ENCODE data around the gene AHCTF1.
A peak's percentile ranks its signal among the peaks of the same experiment; 100 is the strongest.
"Not testable (repeated sequence)": the region's sequence is repeated elsewhere in the genome, so short reads cannot be mapped to it uniquely, and the experiment has no call there.

AHCTF1 gene

GRCh38 chr1:246815693-246816270, 116.0 kb downstream of the AHCTF1 start:
- Histone ChIP-seq H3K36me3 (ENCODE audit: insufficient read depth, low read length) (no peaks in the 10 kb centered on the region), H3K4me3 (ENCODE audit: low read length) (no peak overlapping the region), H3K9me3 (ENCODE audit: low read length) (no peaks in the 10 kb centered on the region), H3K27me3 (ENCODE audit: insufficient read depth, low read length) (no peaks in the 10 kb centered on the region), H2AFZ (ENCODE audit: low read depth, low read length) (no peak overlapping the region), H3K4me1 (ENCODE audit: insufficient read depth, low read length) (no peaks in the 10 kb centered on the region)

DNA sequence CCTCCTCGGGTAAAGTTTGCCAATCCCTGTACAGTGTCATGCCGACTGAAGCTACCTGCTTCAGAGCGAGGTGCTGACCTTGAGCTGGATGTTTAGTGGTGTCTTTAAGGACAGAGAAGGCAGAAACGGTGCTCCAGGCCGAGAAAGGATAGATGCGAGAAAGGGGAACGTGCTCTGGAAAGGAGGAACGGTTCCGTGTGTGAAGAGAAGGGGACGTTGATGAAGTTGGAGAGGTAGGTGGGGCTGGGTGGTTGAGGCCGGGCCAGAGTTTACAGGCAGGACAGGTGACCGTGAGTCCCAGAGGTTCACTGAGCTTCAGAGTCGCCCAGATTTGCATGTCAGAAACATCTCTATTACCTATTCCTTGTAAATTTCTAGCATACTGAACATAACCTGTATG, 116.9 kb downstream of the AHCTF1 start:
- no peaks in the 10 kb centered on the region for H3K4me1 ChIP-seq (ENCODE audit: insufficient read depth, low read length)
- H3K27me3 ChIP-seq (ENCODE audit: insufficient read depth, low read length) = no peaks in the 10 kb centered on the region
- no peaks in the 10 kb centered on the region for H3K9me3 ChIP-seq (ENCODE audit: low read length)
- no peak overlapping the region for H2AFZ ChIP-seq (ENCODE audit: low read depth, low read length)
- no peaks in the 10 kb centered on the region for H3K36me3 ChIP-seq (ENCODE audit: insufficient read depth, low read length)
- no peak overlapping the region for H3K4me3 ChIP-seq (ENCODE audit: low read length)

- H2AFZ ChIP-seq (ENCODE audit: low read depth, low read length); H3K4me1 ChIP-seq (ENCODE audit: insufficient read depth, low read length); H3K27me3 ChIP-seq (ENCODE audit: insufficient read depth, low read length); H3K9me3 ChIP-seq (ENCODE audit: low read length); H3K4me3 ChIP-seq (ENCODE audit: low read length); H3K36me3 ChIP-seq (ENCODE audit: insufficient read depth, low read length): not testable (repeated sequence)
These were observed 118.4 kb downstream of the AHCTF1 start for GRCh38 chr1:246813325-246813724.

- no peak overlapping the region for H2AFZ ChIP-seq (ENCODE audit: low read depth, low read length)
- no peak overlapping the region for H3K4me3 ChIP-seq (ENCODE audit: low read length)
- H3K4me1 ChIP-seq (ENCODE audit: insufficient read depth, low read length) = no peaks in the 10 kb centered on the region
- H3K9me3 ChIP-seq (ENCODE audit: low read length) = peaks cover 2% of the 10 kb centered on the region
- no peaks in the 10 kb centered on the region for H3K27me3 ChIP-seq (ENCODE audit: insufficient read depth, low read length)
- H3K36me3 ChIP-seq (ENCODE audit: insufficient read depth, low read length) = no peaks in the 10 kb centered on the region
These were observed 119.8 kb downstream of the AHCTF1 start for GRCh38 chr1:246811985-246812384.

GRCh38 chr1:246809473-246809872, 122.3 kb downstream of the AHCTF1 start:
- Histone ChIP-seq H3K36me3 (ENCODE audit: insufficient read depth, low read length) (no peaks in the 10 kb centered on the region), H2AFZ (ENCODE audit: low read depth, low read length) (no peak overlapping the region), H3K4me1 (ENCODE audit: insufficient read depth, low read length) (no peaks in the 10 kb centered on the region), H3K9me3 (ENCODE audit: low read length) (peaks cover 2% of the 10 kb centered on the region), H3K4me3 (ENCODE audit: low read length) (no peak overlapping the region), H3K27me3 (ENCODE audit: insufficient read depth, low read length) (no peaks in the 10 kb centered on the region)

DNA sequence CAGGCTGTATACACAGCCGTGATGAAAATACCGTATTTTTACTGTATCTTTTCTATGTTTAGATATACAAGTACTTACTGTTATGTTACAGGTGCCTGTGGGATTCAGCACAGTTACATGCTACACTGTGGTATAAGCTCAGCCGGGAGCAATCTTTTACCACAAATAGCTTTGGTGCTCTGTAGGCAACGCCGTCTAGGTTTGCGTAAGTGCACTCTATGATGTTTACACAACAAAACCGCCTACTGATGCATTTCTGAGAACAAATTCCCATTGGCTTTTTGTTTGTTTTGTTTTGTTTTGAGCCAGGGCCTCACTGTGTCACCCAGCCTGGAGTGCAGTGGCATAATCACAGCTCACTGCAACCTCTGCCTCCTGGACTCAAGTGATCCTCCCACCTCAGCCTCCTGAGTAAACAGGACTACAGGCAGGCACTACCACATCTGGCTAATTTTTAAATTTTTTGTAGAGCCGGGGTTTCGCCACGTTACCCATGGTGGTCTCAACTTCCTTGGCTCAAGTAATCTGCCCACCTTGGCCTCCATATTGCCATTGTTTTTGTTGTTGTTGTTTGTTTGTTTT, 126.5 kb downstream of the AHCTF1 start:
- H3K9me3 ChIP-seq (ENCODE audit: low read length) = peaks cover 2% of the 10 kb centered on the region
- no peaks in the 10 kb centered on the region for H3K4me1 ChIP-seq (ENCODE audit: insufficient read depth, low read length)
- no peaks in the 10 kb centered on the region for H3K27me3 ChIP-seq (ENCODE audit: insufficient read depth, low read length)
- no peaks in the 10 kb centered on the region for H3K36me3 ChIP-seq (ENCODE audit: insufficient read depth, low read length)
- no peak overlapping the region for H3K4me3 ChIP-seq (ENCODE audit: low read length)
- no peak overlapping the region for H2AFZ ChIP-seq (ENCODE audit: low read depth, low read length)

- no peak overlapping the region for H3K4me3 ChIP-seq (ENCODE audit: low read length)
- no peaks in the 10 kb centered on the region for H3K36me3 ChIP-seq (ENCODE audit: insufficient read depth, low read length)
- peaks cover 7% of the 10 kb centered on the region for H3K4me1 ChIP-seq (ENCODE audit: insufficient read depth, low read length)
- no peaks in the 10 kb centered on the region for H3K9me3 ChIP-seq (ENCODE audit: low read length)
- no peaks in the 10 kb centered on the region for H3K27me3 ChIP-seq (ENCODE audit: insufficient read depth, low read length)
- H2AFZ ChIP-seq (ENCODE audit: low read depth, low read length) = no peak overlapping the region
These were observed 127.9 kb downstream of the AHCTF1 start for GRCh38 chr1:246803883-246804282.

DNA sequence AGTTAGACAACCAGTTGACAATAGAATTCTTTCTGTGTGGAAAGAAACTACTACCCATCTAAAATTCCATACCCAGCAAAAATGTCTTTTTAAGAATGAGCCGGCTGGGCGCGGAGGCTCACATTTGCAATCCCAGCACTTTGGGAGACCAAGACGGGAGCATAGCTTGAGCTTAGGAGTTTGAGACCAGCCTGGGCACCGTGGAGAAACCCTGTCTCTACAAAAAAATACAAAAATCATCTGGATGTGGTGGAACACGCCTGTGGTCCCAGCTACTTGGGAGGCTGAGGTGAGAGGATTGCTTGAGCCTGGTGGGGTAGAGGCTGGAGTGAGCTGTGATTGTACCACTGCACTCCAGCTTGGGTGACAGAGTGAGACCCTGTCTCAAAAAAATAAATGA, 128.4 kb downstream of the AHCTF1 start:
- Histone ChIP-seq H3K36me3 (ENCODE audit: insufficient read depth, low read length) (no peaks in the 10 kb centered on the region), H3K4me3 (ENCODE audit: low read length) (no peak overlapping the region), H3K4me1 (ENCODE audit: insufficient read depth, low read length) (peaks cover 12% of the 10 kb centered on the region), H2AFZ (ENCODE audit: low read depth, low read length) (no peak overlapping the region), H3K9me3 (ENCODE audit: low read length) (no peaks in the 10 kb centered on the region), H3K27me3 (ENCODE audit: insufficient read depth, low read length) (no peaks in the 10 kb centered on the region)

- Histone ChIP-seq H3K4me3 (ENCODE audit: low read length) (no peak overlapping the region), H2AFZ (ENCODE audit: low read depth, low read length) (no peak overlapping the region), H3K27me3 (ENCODE audit: insufficient read depth, low read length) (no peaks in the 10 kb centered on the region), H3K9me3 (ENCODE audit: low read length) (no peaks in the 10 kb centered on the region), H3K4me1 (ENCODE audit: insufficient read depth, low read length) (peaks cover 15% of the 10 kb centered on the region), H3K36me3 (ENCODE audit: insufficient read depth, low read length) (no peaks in the 10 kb centered on the region)
These were observed 130.3 kb downstream of the AHCTF1 start for GRCh38 chr1:246801241-246802020.

- no peaks in the 10 kb centered on the region for H3K36me3 ChIP-seq (ENCODE audit: insufficient read depth, low read length)
- no peak overlapping the region for H2AFZ ChIP-seq (ENCODE audit: low read depth, low read length)
- H3K4me3 ChIP-seq (ENCODE audit: low read length) = no peak overlapping the region
- no peaks in the 10 kb centered on the region for H3K9me3 ChIP-seq (ENCODE audit: low read length)
- H3K4me1 ChIP-seq (ENCODE audit: insufficient read depth, low read length) = peaks cover 15% of the 10 kb centered on the region
- H3K27me3 ChIP-seq (ENCODE audit: insufficient read depth, low read length) = no peaks in the 10 kb centered on the region
These were observed 131.0 kb downstream of the AHCTF1 start for GRCh38 chr1:246800756-246801155.

- H3K4me1 ChIP-seq (ENCODE audit: insufficient read depth, low read length) = peaks cover 15% of the 10 kb centered on the region
- no peaks in the 10 kb centered on the region for H3K36me3 ChIP-seq (ENCODE audit: insufficient read depth, low read length)
- H3K27me3 ChIP-seq (ENCODE audit: insufficient read depth, low read length) = no peaks in the 10 kb centered on the region
- no peak overlapping the region for H3K4me3 ChIP-seq (ENCODE audit: low read length)
- H2AFZ ChIP-seq (ENCODE audit: low read depth, low read length) = no peak overlapping the region
- no peaks in the 10 kb centered on the region for H3K9me3 ChIP-seq (ENCODE audit: low read length)
These were observed 131.4 kb downstream of the AHCTF1 start for GRCh38 chr1:246800356-246800755.

DNA sequence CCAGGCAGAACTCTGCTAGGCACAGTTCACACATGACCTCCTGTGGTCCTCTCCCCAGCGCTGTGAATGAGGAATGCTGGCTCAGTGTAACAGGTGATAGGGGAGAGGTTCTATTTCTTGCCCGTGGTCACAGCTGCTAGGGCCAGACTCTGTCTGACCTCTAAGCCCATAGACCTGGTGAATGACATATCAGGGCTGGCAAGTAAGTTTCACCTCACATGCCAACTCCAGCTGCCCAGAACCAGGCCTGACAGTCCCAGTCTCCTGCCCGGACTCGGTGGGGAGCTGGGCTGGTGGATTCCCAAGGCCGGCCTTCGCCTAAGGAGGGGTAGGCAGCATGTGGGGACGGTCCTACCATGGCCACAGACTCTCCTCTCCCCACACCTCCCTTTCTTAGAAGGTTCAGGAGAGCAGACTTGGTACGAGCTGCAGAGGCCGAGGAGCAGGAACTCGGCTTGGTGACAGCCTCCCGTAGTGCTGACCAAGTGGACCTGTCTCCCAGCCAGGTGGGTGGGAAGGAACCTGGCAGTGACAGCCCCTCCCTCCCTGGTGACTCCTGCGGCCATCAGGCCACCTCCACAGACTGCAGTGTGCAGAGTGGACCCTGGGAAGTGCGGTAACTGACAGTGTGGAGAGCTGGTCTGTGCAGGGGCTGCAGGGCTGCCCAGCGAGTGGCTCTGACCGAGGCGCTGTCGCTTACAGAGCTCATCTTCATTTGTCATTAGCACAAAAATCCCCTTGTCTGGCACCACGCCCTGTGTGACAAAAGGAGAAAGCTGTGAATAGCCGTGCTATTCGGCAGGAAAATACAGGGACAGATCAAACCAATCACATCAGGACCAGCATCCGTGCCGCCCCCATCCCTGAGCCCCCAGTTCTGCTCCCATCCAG, 132.9 kb downstream of the AHCTF1 start:
- Histone ChIP-seq H3K4me1 (ENCODE audit: insufficient read depth, low read length) (peaks cover 20% of the 10 kb centered on the region), H3K4me3 (ENCODE audit: low read length) (peak overlapping the region; percentile 12), H3K36me3 (ENCODE audit: insufficient read depth, low read length) (no peaks in the 10 kb centered on the region), H2AFZ (ENCODE audit: low read depth, low read length) (peak overlapping the region; percentile 21), H3K27me3 (ENCODE audit: insufficient read depth, low read length) (no peaks in the 10 kb centered on the region), H3K9me3 (ENCODE audit: low read length) (no peaks in the 10 kb centered on the region)

DNA sequence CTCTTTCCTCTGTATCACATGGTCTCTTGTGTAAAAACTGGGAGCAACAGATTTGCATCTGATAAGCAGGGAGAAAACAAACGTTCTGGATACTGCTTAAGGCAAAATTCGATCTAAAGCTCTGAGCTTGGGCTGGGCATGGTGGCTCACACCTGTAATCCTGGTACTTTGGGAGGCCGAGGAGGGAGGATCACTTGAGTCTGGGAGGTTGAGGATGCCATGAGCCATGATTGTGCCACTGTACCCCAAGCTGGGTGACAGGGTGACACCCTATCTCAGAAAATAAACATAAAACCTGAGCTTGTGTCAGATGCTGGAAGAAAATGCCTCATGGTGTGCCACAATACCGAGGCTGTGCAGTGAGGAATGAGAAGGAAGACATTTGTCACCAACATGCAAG, 133.6 kb downstream of the AHCTF1 start:
- no peaks in the 10 kb centered on the region for H3K9me3 ChIP-seq (ENCODE audit: low read length)
- H2AFZ ChIP-seq (ENCODE audit: low read depth, low read length) = no peak overlapping the region
- H3K4me1 ChIP-seq (ENCODE audit: insufficient read depth, low read length) = peaks cover 20% of the 10 kb centered on the region
- no peaks in the 10 kb centered on the region for H3K27me3 ChIP-seq (ENCODE audit: insufficient read depth, low read length)
- no peaks in the 10 kb centered on the region for H3K36me3 ChIP-seq (ENCODE audit: insufficient read depth, low read length)
- no peak overlapping the region for H3K4me3 ChIP-seq (ENCODE audit: low read length)
